LNCaP clone FGC (cell line): ENCODE data around the gene ASB4.
"Not testable (repeated sequence)": the region's sequence is repeated elsewhere in the genome, so short reads cannot be mapped to it uniquely, and the experiment has no call there.

Source experiments
- DNase-seq: peaks from one replicate; pipeline ENCODE4 v3.0.0-alpha.2; 2011; ENCODE audit warnings: low read depth
- H3K4me3 ChIP-seq: 2 replicates; pipeline ENCODE4 v1.5.1; 2011; ENCODE audit warnings: mild to moderate bottlenecking, low read depth, low read length, control low read depth
- TF ChIP-seq, protein P1 (sequence below): IDR thresholded peaks from 2 replicates; pipeline ENCODE4 v1.5.1; 2012; ENCODE audit warnings: mild to moderate bottlenecking; ENCODE audit not compliant: control insufficient read depth, insufficient read depth; ENCODE audit errors: extremely low read depth

ASB4 gene

DNA sequence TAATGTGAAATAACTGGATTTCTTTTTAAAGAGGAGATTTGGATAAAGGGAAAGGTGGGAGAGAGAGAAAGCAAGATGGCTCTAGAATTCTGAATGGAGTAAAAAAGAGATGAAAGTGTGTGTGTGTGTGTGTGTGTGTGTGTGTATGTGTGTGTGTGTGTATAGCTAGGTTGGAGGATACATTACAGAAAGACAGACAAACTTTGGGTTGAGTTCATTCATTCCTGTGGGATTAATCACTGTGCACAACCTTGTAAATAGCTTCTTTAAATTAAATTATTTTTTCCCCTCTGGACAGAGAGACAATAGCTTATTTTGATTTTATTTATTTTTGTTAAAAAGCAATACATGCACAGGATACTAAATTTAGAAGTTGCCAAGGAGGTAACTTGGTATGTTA lies 7.5 kb downstream of the ASB4 start:
- no peak overlapping the region for H3K4me3 ChIP-seq
- TF ChIP-seq, protein P1, sequence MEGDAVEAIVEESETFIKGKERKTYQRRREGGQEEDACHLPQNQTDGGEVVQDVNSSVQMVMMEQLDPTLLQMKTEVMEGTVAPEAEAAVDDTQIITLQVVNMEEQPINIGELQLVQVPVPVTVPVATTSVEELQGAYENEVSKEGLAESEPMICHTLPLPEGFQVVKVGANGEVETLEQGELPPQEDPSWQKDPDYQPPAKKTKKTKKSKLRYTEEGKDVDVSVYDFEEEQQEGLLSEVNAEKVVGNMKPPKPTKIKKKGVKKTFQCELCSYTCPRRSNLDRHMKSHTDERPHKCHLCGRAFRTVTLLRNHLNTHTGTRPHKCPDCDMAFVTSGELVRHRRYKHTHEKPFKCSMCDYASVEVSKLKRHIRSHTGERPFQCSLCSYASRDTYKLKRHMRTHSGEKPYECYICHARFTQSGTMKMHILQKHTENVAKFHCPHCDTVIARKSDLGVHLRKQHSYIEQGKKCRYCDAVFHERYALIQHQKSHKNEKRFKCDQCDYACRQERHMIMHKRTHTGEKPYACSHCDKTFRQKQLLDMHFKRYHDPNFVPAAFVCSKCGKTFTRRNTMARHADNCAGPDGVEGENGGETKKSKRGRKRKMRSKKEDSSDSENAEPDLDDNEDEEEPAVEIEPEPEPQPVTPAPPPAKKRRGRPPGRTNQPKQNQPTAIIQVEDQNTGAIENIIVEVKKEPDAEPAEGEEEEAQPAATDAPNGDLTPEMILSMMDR, result no peak
- no peak for DNase-seq

DNA sequence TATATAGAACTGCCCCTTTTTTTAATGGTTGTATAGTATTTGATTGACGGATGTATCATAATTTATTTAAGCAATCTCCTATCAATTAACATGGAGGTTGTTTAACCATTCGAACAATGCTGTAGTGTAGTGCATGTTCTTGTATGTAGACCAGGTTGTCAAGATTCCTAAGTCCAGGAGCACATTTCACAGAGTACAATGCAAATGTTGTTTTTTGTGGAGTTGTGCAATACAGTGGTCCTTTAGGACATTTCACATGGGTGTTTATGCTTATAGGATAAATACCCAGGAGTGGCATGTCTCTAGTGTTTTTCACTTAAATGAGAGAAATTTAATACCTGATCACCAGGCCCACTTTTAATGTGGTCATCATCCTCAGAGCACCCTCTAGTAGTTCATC lies 8.1 kb downstream of the ASB4 start:
- no peak for DNase-seq
- TF ChIP-seq, protein P1, result no peak
- H3K4me3 ChIP-seq, result no peak overlapping the region

DNA sequence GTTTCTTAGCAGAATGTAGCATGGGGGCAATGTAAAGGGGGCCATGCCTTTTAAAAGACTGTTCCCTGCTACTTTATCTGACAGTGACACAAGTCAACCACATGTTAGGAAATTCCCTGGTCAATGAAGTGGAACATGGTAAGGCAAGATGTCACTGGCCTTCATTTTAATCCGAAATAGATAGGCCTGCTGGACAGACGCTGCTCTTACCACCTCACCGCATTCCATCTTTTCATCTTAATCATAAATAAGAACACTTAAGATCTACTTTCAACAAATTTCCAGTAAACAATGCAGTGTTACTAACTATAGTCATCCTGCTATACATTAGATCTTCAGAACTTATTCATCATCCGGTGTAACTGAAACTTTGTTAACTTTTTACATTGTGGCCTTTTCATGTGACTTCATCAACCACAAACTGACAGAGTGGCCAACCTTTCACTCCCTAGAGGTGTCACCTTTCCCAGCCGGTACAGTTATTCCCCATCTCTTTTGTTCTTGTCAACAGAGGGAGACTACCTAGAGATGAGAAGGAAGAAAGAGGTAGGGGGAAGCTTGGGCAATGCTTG lies 15.6 kb downstream of the ASB4 start:
- H3K4me3 ChIP-seq, result no peak overlapping the region
- TF ChIP-seq, protein P1, result no peak
- DNase-seq, result no peak

DNA sequence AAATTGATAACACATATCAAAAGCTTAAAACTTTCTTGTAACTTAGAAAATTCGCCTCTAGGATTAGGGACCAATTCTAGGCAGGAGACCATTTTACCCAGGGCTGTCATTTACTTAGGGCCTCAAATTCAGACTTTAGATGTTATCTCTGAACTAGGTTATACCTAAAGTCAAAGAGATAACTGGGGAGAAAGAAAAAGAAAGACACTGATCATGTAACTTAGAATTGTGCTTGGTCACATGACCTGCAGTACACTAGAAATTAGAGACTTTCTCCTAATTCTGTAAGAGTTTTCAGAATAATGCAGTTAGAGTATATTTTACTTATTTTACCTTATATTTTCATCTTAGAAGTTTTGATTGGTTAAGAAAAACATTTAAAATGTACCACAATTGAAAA lies 16.7 kb downstream of the ASB4 start:
- no peak overlapping the region for H3K4me3 ChIP-seq
- no peak for DNase-seq
- TF ChIP-seq, protein P1, result no peak

DNA sequence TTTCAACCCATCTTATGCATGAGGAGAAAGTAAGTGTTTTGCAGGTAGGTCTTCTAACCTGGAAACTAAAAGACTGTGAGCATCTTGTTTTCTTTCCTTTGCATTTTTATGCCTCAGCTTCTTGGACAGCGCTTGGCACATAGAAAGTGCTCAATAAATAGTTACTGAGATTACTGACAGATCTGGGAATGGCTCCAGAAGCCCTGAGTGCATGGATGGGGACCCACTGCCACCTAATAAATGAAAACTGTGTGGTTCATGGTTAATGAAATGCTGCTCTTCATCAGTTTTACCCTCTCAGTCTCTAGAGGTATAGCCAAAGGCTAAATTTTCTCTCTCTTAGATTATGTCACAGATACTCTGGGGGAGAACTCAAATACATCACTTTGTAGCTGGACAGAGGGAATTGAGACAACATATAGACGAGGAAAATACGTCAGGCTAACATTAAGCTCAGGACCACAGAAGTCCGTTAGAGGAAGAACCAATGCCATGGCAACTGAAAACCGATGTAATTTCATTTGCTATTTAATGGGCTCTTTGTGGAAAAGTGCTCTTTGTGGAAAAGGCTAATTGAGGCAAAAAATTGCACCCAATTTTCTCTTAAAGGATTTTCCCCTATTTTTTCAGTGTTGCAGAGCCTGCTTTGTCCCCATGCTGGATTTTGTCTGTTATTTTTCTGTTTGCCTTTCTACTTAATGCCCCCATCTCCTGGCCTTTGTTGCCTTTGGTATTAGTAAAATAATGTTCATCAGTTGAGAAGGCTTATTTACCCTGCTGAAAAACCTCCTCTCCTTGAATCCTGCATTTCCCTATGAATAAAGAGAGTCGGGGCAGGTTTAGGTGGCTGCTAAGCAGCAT lies 17.8 kb downstream of the ASB4 start:
- DNase-seq, result no peak
- TF ChIP-seq, protein P1, result no peak
- H3K4me3 ChIP-seq, result no peak overlapping the region

DNA sequence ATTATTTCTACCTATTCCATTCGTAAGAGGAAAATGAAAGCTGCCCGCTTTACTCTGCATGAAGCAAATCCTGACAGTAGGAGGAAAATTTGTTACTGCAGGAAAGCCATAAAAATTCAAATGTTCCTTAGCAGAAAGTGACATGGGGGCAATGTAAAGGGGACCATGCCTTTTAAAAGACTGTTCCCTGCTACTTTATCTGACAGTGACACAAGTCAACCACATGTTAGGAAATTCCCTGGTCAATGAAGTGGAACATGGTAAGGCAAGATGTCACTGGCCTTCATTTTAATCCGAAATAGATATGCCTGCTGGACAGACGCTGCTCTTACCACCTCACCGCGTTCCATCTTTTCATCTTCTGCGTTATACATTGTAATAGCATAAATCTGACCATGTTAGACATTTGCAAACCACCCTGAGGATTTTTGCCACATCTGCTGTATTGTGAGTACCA lies 18.4 kb downstream of the ASB4 start:
- DNase-seq, H3K4me3 ChIP-seq: not testable (repeated sequence)

DNA sequence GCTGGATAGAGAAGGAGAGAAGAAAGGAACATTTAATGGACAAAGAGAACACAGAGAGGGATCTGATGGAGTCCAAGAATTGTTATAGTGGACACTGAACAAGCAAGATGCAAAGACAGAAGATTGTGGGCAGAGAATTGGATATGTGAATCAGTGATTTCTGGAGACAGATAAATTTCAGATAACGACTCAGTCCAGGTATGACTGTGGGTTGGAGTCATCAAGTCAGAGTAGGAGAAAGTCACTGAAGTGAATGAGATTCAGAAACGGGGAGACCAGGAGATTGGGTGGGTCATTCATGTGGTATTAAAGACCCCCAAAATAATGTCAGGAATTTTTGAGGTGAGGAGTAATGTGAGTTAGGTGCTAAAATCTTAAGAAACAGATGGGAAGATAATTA lies 23.0 kb downstream of the ASB4 start:
- TF ChIP-seq, protein P1, result no peak

More for the DNA sequence above, 23.0 kb downstream of the ASB4 start:
- no peak overlapping the region for H3K4me3 ChIP-seq
- DNase-seq, result no peak
